Loucy (cell line): ENCODE results near the gene DXO.

Experiments
- CTCF ChIP-seq: fragments of 200-600 bp; sonication (generic); conservative IDR thresholded peaks from 2 replicates; pipeline ENCODE4 v1.5.1; 2014; ENCODE audit warnings: mild to moderate bottlenecking, antibody characterized with exemption, low read length
- EZH2phosphoT487 ChIP-seq: fragments of 200-600 bp; IDR thresholded peaks from 2 replicates; pipeline ENCODE4 v1.6.1; 2018; ENCODE audit warnings: antibody characterized with exemption, mild to moderate bottlenecking, moderate library complexity, borderline replicate concordance

GRCh38 chr6:31928672-31928939, 43.3 kb downstream of the DXO start:
- TF ChIP-seq CTCF, result no peak
- TF ChIP-seq EZH2phosphoT487, result no peak
